Measurements from ENCODE around the gene KIF16B.

DNA sequence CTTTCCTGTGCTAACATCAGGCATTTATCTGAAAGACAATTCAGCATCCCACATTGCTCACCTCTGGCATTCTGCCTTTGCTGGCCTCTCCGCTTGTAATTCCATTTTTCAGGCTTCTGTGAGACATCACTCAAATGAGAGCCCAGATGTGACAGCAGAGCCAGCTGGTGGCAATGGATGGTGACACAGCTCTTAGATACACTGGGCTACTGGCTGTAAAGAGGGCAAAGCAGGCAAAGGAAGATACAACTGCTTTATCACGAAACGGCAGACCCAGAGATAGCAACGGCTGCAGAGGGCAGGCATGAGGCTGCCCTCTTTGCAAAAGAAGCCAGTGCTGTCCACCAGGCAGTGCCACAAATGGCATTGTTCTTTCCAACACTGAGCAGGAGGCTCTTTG lies 329.8 kb downstream of the KIF16B start:
- no peak for TF ChIP-seq GATA2 (CRISPR knock-in tag; IDR thresholded peaks at IDR 0.05)
- TF ChIP-seq CHCHD3 (CRISPR knock-in tag; IDR thresholded peaks at IDR 0.05) = no peak
- TF ChIP-seq EGR1 (conservative IDR thresholded peaks at IDR 0.05) = no peak
- no peak for TF ChIP-seq EP300 (IDR thresholded peaks at IDR 0.05; ENCODE audit: low read length)
- no peak for TF ChIP-seq ASH1L (IDR thresholded peaks at IDR 0.05; ENCODE audit: borderline replicate concordance, low read depth, partially characterized antibody)
- TF ChIP-seq CREM (IDR thresholded peaks at IDR 0.05; ENCODE audit: low read depth) = no peak
- TF ChIP-seq STAT5B (CRISPR knock-in tag; IDR thresholded peaks at IDR 0.05) = no peak
- no peak for TF ChIP-seq NFIC (IDR thresholded peaks at IDR 0.05)
- no peak for TF ChIP-seq PPARD (CRISPR knock-in tag; IDR thresholded peaks at IDR 0.05)
